IPS DF 6.9 (cell line): Measurements from ENCODE around the gene ZSWIM5.
"Not testable (repeated sequence)": the region's sequence is repeated elsewhere in the genome, so short reads cannot be mapped to it uniquely, and the experiment has no call there.

Experiments
- DNase-seq: peaks from one replicate; pipeline ENCODE4 v3.0.0-alpha.2; 2013; ENCODE audit warnings: low read depth, low spot score
- H3K27ac ChIP-seq: one replicate; pipeline ENCODE4 v1.5.1; 2013; ENCODE audit warnings: low read length, control low read depth
- H3K27me3 ChIP-seq: 2 replicates; pipeline ENCODE4 v1.6.1; 2013; ENCODE audit warnings: mild to moderate bottlenecking, low read length; ENCODE audit not compliant: control insufficient read depth, insufficient read depth
- H3K36me3 ChIP-seq: 2 replicates; pipeline ENCODE4 v1.6.1; 2013; ENCODE audit warnings: low read length; ENCODE audit not compliant: control insufficient read depth, insufficient read depth
- H3K4me1 ChIP-seq: 2 replicates; pipeline ENCODE4 v1.6.1; 2013; ENCODE audit warnings: low read length; ENCODE audit not compliant: control insufficient read depth, insufficient read depth
- H3K4me3 ChIP-seq: 2 replicates; pipeline ENCODE4 v1.5.1; 2013; ENCODE audit warnings: mild to moderate bottlenecking, low read length
- H3K9me3 ChIP-seq: 2 replicates; pipeline ENCODE4 v1.6.1; 2013; ENCODE audit warnings: low read length, inconsistent platforms; ENCODE audit not compliant: control insufficient read depth, insufficient read depth
- WGBS: extraction: QIAGEN DNeasy Blood & Tissue Kit; methylation state at CpG from one replicate; pipeline ENCODE4 v1.1.7; 2013; ENCODE audit warnings: mixed read lengths, missing lambda C conversion rate; ENCODE audit not compliant: insufficient read length, insufficient coverage; 5-methylcytosine and 5-hydroxymethylcytosine counted together

Gene ZSWIM5

DNA sequence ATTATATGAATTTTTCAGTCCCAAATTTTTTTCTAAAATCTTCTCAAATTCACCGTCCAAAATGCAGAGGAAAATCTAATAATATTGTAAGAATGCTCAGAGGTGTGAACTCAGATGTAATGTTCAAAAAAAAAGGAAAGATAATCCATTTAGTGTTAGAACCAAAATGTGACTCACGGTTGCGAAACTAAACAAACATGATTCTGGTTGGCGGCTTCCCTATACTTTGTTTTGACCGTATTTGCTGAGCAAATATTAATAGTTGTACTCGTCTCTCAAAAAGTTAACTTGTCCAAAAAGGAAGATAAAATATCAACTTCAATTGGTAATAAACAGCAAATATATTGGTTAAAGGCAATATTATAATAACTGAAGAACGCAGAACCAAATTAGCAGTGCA is 34.4 kb downstream of the ZSWIM5 start:
- Histone ChIP-seq H3K9me3 (no peaks in the 10 kb centered on the region), H3K4me1 (no peaks in the 10 kb centered on the region), H3K4me3 (no peak overlapping the region), H3K36me3 (no peaks in the 10 kb centered on the region), H3K27ac (no peak overlapping the region), H3K27me3 (no peaks in the 10 kb centered on the region)
- DNase-seq, result no peak
- no CpG with 5 or more reads among the region's 7 CpGs for WGBS

DNA sequence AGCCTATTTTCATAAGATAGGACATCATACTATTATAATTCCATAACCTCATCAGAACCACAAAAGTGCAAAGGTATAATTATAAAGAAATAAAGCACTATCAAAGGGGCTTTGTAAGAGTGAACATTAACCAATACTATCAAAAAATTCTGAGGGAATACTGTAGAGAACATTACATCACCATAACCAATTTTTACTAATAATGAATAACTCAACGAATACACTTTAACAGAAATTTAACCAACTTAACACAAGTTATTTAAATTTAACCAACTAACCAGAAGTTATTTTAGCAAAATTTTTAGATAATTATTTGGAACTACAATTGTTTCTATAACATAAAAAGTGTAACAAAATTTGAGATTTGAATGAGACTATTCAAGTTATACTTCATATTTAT is 34.8 kb downstream of the ZSWIM5 start:
- WGBS, result 100% methylated on average over 1 of the region's 1 CpG
- no peaks in the 10 kb centered on the region for H3K4me1 ChIP-seq
- H3K9me3 ChIP-seq, result no peaks in the 10 kb centered on the region
- H3K4me3 ChIP-seq, result no peak overlapping the region
- H3K27me3 ChIP-seq, result no peaks in the 10 kb centered on the region
- no peak overlapping the region for H3K27ac ChIP-seq
- H3K36me3 ChIP-seq, result no peaks in the 10 kb centered on the region
- no peak for DNase-seq

DNA sequence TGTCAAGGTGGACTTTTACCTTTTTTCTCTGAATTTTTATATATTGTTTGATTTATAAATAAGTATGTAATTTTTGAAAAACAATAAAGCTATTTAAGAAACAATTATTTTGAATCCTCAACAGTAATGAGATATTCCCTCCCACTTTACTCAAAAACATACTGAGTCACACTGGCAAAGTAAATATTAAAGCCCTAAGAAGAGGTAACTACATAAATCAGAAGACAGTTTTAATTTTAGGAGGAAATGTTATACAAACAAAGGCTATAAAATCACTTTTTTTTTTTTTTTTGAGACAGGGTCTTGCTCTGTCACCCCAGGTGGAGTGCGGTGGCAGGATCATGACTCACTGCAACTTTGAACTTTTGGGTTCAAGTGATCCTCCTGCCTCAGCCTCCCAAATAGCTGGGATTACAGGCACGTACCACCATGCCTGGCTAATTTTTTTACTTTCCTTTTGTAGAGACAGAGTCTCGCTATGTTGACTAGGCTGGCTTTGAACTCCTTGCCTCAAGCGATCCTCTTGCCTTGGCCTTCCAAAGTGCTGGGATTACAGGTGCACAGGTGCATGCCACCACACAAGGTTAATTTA is 36.2 kb downstream of the ZSWIM5 start:
- Histone ChIP-seq H3K9me3 (no peaks in the 10 kb centered on the region), H3K36me3 (no peaks in the 10 kb centered on the region), H3K4me3 (no peak overlapping the region), H3K27ac (no peak overlapping the region), H3K4me1 (no peaks in the 10 kb centered on the region), H3K27me3 (no peaks in the 10 kb centered on the region)
- DNase-seq, result no peak
- no CpG with 5 or more reads among the region's 4 CpGs for WGBS

DNA sequence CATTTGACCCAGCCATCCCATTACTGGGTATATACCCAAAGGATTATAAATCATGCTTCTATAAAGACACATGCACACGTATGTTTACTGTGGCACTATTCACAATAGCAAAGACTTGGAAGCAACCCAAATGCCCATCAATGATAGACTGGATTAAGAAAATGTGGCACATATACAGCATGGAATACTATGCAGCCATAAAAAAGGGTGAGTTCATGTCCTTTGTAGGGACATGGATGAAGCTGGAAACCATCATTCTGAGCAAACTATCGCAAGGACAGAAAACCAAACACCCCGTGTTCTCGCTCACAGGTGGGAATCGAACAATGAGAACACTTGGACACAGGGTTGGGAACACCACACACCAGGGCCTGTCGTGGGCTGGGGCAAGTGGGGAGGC is 38.5 kb downstream of the ZSWIM5 start:
- H3K4me1 ChIP-seq, H3K36me3 ChIP-seq, H3K4me3 ChIP-seq, DNase-seq, H3K27me3 ChIP-seq, H3K9me3 ChIP-seq, H3K27ac ChIP-seq: not testable (repeated sequence)
- WGBS, result no CpG with 5 or more reads among the region's 6 CpGs

- not testable (repeated sequence) for H3K4me3 ChIP-seq, H3K9me3 ChIP-seq, H3K27me3 ChIP-seq, H3K4me1 ChIP-seq, DNase-seq, H3K36me3 ChIP-seq, H3K27ac ChIP-seq
- WGBS, result no CpG with 5 or more reads among the region's 2 CpGs
Observed at GRCh38 chr1:45164307-45164706, 42.1 kb downstream of the ZSWIM5 start.

DNA sequence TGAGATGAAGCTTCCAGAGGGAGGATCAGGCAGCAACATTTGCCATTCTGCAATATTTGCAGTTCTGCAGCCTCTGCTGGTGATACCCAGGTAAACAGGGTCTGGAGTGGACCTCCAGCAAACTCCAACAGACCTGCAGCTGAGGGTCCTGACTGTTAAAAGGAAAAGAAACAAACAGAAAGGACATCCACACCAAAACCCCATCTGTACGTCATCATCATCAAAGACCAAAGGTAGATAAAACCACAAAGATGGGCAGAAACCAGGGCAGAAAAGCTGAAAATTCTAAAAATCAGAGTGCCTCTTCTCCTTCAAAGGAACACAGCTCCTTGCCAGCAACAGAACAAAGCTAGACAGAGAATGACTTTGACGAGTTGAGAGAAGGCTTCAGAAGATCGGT is 43.3 kb downstream of the ZSWIM5 start:
- DNase-seq, result not testable (repeated sequence)
- no CpG with 5 or more reads among the region's 3 CpGs for WGBS

DNA sequence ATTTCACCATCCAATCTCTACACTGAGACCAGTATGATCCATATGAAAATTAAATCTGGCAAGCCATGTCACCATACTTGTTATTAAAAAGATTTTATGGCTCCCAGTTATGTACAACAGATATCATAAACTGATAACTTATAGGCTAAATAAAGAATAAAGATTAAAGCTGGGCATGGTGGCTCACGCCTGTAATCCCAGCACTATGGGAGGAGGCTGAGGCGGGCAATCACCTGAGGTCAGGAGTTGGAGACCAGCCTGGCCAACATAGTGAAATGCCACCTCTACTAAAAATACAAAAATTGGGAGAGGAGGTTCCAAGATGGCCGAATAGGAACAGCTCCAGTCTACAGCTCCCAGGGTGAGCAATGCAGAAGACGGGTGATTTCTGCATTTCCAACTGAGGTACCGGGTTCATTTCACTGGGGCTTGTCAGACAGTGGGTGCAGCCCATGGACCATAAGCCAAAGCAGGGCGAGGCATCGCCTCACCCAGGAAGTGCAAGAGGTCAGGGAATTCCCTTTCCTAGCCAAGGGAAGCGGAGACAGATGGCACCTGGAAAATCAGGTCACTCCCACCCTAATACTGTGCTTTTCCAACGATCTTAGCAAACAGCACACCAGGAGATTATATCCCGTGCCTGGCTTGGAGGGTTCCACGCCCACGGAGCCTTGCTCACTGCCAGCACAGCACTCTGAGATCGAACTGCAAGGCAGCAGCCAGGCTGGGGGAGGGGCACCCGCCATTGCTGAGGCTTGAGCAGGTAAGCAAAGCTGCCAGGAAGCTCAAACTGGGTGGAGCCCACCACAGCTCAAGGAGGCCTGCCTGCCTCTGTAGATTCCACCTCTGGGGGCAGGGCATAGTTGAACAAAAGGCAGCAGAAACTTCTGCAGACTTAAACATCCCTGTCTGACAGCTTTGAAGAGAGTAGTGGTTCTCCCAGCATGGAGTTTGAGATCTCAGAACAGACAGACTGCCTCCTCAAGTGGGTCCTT is 44.1 kb downstream of the ZSWIM5 start:
- not testable (repeated sequence) for H3K27ac ChIP-seq, H3K9me3 ChIP-seq, DNase-seq, H3K4me3 ChIP-seq, H3K36me3 ChIP-seq, H3K4me1 ChIP-seq, H3K27me3 ChIP-seq
- WGBS, result no CpG with 5 or more reads among the region's 14 CpGs

More for the DNA sequence above, 43.3 kb downstream of the ZSWIM5 start:
- H3K27me3 ChIP-seq, H3K36me3 ChIP-seq, H3K4me3 ChIP-seq, H3K9me3 ChIP-seq, H3K27ac ChIP-seq, H3K4me1 ChIP-seq: not testable (repeated sequence)

GRCh38 chr1:45155957-45156356 is 50.4 kb downstream of the ZSWIM5 start:
- no peak overlapping the region for H3K27ac ChIP-seq
- no peaks in the 10 kb centered on the region for H3K27me3 ChIP-seq
- no peaks in the 10 kb centered on the region for H3K36me3 ChIP-seq
- H3K9me3 ChIP-seq, result no peaks in the 10 kb centered on the region
- no peak overlapping the region for H3K4me3 ChIP-seq
- DNase-seq, result no peak
- H3K4me1 ChIP-seq, result no peaks in the 10 kb centered on the region

- Histone ChIP-seq H3K9me3 (no peaks in the 10 kb centered on the region), H3K4me3 (no peak overlapping the region), H3K36me3 (no peaks in the 10 kb centered on the region), H3K4me1 (no peaks in the 10 kb centered on the region), H3K27ac (no peak overlapping the region), H3K27me3 (no peaks in the 10 kb centered on the region)
- WGBS, result no CpG with 5 or more reads among the region's 7 CpGs
- no peak for DNase-seq
Observed at GRCh38 chr1:45155423-45155822, 51.0 kb downstream of the ZSWIM5 start.

- no peak for DNase-seq
- WGBS, result no CpG with 5 or more reads among the region's 3 CpGs
- Histone ChIP-seq H3K4me1 (no peaks in the 10 kb centered on the region), H3K36me3 (no peaks in the 10 kb centered on the region), H3K27me3 (no peaks in the 10 kb centered on the region), H3K4me3 (no peak overlapping the region), H3K27ac (no peak overlapping the region), H3K9me3 (no peaks in the 10 kb centered on the region)
Observed at GRCh38 chr1:45152126-45152525, 54.3 kb downstream of the ZSWIM5 start.
